K562 (cell line): ENCODE measurements around the gene ABCB10. TPM values are rescaled to one million over a fixed set of nuclear protein-coding genes. Genes with fewer than 3 reads are reported as not detected.

ENCODE experiments used
- CBFB ChIP-seq: sonication (generic); formaldehyde crosslinking; IDR thresholded peaks from 2 replicates; pipeline ENCODE4 v1.4.0; 2020; ENCODE audit warnings: mild to moderate bottlenecking, missing genetic modification reagents
- CXXC5 ChIP-seq: fragments of 250-450 bp; sonication (Bioruptor Pico); IDR thresholded peaks from 2 replicates; pipeline ENCODE4 v1.8.0; 2022; ENCODE audit warnings: inconsistent platforms, mild to moderate bottlenecking, moderate library complexity
- HMBOX1 ChIP-seq: sonication (generic); IDR thresholded peaks from 2 replicates; pipeline ENCODE4 v1.6.1; 2016
- HNRNPUL1 ChIP-seq: fragments of 200-400 bp; formaldehyde crosslinking; IDR thresholded peaks from 2 replicates; pipeline ENCODE4 v1.6.1; 2017; ENCODE audit warnings: low read length
- ILK ChIP-seq: fragments of 450-650 bp; IDR thresholded peaks from 2 replicates; pipeline ENCODE4 v1.6.1; 2016; ENCODE audit warnings: missing genetic modification characterization, low read depth, mild to moderate bottlenecking, missing compliant biosample characterization, moderate library complexity, borderline replicate concordance
- KAT8 ChIP-seq: fragments of 450-650 bp; IDR thresholded peaks from 2 replicates; pipeline ENCODE4 v1.6.1; 2016; ENCODE audit warnings: low read depth, mild to moderate bottlenecking
- SREBF1 ChIP-seq: fragments of 150-350 bp; IDR thresholded peaks from 2 replicates; pipeline ENCODE4 v1.6.1; 2014; ENCODE audit warnings: antibody characterized with exemption, low read depth, low read length, borderline replicate concordance
- SRSF7 ChIP-seq: fragments of 200-400 bp; formaldehyde crosslinking; optimal IDR thresholded peaks from 2 replicates; pipeline ENCODE3; 2017; ENCODE audit warnings: mild to moderate bottlenecking, low read depth, low read length
- TFAM ChIP-seq: fragments of 250-450 bp; sonication (Bioruptor Pico); conservative IDR thresholded peaks from 2 replicates; pipeline ENCODE4 v1.5.0; 2021; ENCODE audit warnings: mild to moderate bottlenecking, moderate library complexity
- polyA plus RNA-seq, 8 experiments: library from polyadenylated mRNA; depleted of rRNA in 4 of 8; stranded (reverse) in 5 of 8; unstranded in 3 of 8; fragments of >200 nt; fragmentation: Nextera tagmentation in 2 of 8; fragmentation: Illumina TruSeq in 1 of 8; extraction: Ambion mirVana in 2 of 8; extraction: Trizol in 1 of 8; gene quantifications; 2 replicates each; pipeline versions ENCODE4 v1.2.1 to v1.2.3, GENCODE V29; 2011 to 2014; ENCODE audit warnings: inconsistent platforms in 1 of 8, missing spikeins in 1 of 8
- total RNA-seq, 7 experiments: library from RNA; depleted of rRNA in 6 of 7; stranded (reverse); fragments of >200 nt in 6 of 7; fragmentation: Illumina TruSeq in 2 of 7; extraction: Trizol in 2 of 7; gene quantifications; 2 replicates each; pipeline versions ENCODE4 v1.2.1 to v1.2.3, GENCODE V29; 2011 to 2021; ENCODE audit warnings: low replicate concordance in 1 of 7
- TF ChIP-seq, protein P1 (sequence below), 2 experiments: fragments of 450-650 bp; formaldehyde crosslinking in 1 of 2; IDR thresholded peaks; 2 replicates each; pipeline versions ENCODE4 v1.4.0 to v1.6.1; 2014 to 2020; ENCODE audit warnings: mild to moderate bottlenecking in 2 of 2, borderline replicate concordance in 1 of 2, low read depth in 1 of 2
- TF ChIP-seq, protein P2 (sequence below): sonication (generic); formaldehyde crosslinking; IDR thresholded peaks from 2 replicates; pipeline ENCODE4 v1.8.0; 2022; ENCODE audit warnings: mild to moderate bottlenecking, missing genetic modification reagents, borderline replicate concordance
- TF ChIP-seq, protein P3 (sequence below): fragments of 250-450 bp; sonication (Bioruptor Pico); IDR thresholded peaks from 2 replicates; pipeline ENCODE4 v1.4.0; 2020; ENCODE audit warnings: mild to moderate bottlenecking, moderate library complexity

ABCB10 gene
- total and polyA plus RNA-seq, 9 of the 15 experiments (the other 6 are each of a cell fraction or from before 2014, with no cell fraction given): 12.4 to 54.8 (median 36.4) TPM

GRCh38 chr1:229554886-229555621, 3.5 kb downstream of the ABCB10 start (continued):
- TF ChIP-seq, protein P1, sequence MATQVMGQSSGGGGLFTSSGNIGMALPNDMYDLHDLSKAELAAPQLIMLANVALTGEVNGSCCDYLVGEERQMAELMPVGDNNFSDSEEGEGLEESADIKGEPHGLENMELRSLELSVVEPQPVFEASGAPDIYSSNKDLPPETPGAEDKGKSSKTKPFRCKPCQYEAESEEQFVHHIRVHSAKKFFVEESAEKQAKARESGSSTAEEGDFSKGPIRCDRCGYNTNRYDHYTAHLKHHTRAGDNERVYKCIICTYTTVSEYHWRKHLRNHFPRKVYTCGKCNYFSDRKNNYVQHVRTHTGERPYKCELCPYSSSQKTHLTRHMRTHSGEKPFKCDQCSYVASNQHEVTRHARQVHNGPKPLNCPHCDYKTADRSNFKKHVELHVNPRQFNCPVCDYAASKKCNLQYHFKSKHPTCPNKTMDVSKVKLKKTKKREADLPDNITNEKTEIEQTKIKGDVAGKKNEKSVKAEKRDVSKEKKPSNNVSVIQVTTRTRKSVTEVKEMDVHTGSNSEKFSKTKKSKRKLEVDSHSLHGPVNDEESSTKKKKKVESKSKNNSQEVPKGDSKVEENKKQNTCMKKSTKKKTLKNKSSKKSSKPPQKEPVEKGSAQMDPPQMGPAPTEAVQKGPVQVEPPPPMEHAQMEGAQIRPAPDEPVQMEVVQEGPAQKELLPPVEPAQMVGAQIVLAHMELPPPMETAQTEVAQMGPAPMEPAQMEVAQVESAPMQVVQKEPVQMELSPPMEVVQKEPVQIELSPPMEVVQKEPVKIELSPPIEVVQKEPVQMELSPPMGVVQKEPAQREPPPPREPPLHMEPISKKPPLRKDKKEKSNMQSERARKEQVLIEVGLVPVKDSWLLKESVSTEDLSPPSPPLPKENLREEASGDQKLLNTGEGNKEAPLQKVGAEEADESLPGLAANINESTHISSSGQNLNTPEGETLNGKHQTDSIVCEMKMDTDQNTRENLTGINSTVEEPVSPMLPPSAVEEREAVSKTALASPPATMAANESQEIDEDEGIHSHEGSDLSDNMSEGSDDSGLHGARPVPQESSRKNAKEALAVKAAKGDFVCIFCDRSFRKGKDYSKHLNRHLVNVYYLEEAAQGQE (IDR thresholded peaks at IDR 0.05; ENCODE audit: borderline replicate concordance): no peak
- TF ChIP-seq, protein P1 (CRISPR knock-in tag; IDR thresholded peaks at IDR 0.05; ENCODE audit: low read depth): no peak
- TF ChIP-seq, protein P2, sequence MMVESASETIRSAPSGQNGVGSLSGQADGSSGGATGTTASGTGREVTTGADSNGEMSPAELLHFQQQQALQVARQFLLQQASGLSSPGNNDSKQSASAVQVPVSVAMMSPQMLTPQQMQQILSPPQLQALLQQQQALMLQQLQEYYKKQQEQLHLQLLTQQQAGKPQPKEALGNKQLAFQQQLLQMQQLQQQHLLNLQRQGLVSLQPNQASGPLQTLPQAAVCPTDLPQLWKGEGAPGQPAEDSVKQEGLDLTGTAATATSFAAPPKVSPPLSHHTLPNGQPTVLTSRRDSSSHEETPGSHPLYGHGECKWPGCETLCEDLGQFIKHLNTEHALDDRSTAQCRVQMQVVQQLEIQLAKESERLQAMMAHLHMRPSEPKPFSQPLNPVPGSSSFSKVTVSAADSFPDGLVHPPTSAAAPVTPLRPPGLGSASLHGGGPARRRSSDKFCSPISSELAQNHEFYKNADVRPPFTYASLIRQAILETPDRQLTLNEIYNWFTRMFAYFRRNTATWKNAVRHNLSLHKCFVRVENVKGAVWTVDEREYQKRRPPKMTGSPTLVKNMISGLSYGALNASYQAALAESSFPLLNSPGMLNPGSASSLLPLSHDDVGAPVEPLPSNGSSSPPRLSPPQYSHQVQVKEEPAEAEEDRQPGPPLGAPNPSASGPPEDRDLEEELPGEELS (CRISPR knock-in tag): no peak
- TF ChIP-seq SREBF1: no peak
- peak; percentile 92 for TF ChIP-seq CXXC5 (CRISPR knock-in tag)
- no peak for TF ChIP-seq HMBOX1
- no peak for TF ChIP-seq TFAM
- no peak for TF ChIP-seq SRSF7
- no peak for TF ChIP-seq ILK (tag)
- no peak for TF ChIP-seq HNRNPUL1
- TF ChIP-seq, protein P3, sequence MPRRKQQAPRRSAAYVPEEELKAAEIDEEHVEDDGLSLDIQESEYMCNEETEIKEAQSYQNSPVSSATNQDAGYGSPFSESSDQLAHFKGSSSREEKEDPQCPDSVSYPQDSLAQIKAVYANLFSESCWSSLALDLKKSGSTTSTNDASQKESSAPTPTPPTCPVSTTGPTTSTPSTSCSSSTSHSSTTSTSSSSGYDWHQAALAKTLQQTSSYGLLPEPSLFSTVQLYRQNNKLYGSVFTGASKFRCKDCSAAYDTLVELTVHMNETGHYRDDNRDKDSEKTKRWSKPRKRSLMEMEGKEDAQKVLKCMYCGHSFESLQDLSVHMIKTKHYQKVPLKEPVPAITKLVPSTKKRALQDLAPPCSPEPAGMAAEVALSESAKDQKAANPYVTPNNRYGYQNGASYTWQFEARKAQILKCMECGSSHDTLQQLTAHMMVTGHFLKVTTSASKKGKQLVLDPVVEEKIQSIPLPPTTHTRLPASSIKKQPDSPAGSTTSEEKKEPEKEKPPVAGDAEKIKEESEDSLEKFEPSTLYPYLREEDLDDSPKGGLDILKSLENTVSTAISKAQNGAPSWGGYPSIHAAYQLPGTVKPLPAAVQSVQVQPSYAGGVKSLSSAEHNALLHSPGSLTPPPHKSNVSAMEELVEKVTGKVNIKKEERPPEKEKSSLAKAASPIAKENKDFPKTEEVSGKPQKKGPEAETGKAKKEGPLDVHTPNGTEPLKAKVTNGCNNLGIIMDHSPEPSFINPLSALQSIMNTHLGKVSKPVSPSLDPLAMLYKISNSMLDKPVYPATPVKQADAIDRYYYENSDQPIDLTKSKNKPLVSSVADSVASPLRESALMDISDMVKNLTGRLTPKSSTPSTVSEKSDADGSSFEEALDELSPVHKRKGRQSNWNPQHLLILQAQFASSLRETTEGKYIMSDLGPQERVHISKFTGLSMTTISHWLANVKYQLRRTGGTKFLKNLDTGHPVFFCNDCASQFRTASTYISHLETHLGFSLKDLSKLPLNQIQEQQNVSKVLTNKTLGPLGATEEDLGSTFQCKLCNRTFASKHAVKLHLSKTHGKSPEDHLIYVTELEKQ (CRISPR knock-in tag): no peak
- no peak for TF ChIP-seq KAT8
- peak; percentile 79; the same call in 1 of the 2 replicates for TF ChIP-seq CBFB (CRISPR knock-in tag)
